HG03342 (cell line): ENCODE data around the gene IDUA.
A peak's percentile ranks its signal among the peaks of the same experiment; 100 is the strongest.

Experiments used
- ATAC-seq: cut with Tn5 transposase; IDR thresholded peaks from one replicate; pipeline ENCODE4 v1.9.1; 2021; ENCODE audit warnings: mild to moderate bottlenecking, moderate library complexity; ENCODE audit not compliant: unreplicated experiment

Gene IDUA

GRCh38 chr4:985123-985830, 1.6 kb upstream of the IDUA start:
- no peak for ATAC-seq

- peak; percentile 23 for ATAC-seq
These were observed 391 bp upstream of the IDUA start for GRCh38 chr4:986428-986878.

GRCh38 chr4:987624-988513, 1.0 kb downstream of the IDUA start:
- no peak for ATAC-seq

GRCh38 chr4:988726-989721, 2.2 kb downstream of the IDUA start:
- no peak for ATAC-seq

- no peak for ATAC-seq
These were observed 3.1 kb downstream of the IDUA start for GRCh38 chr4:989722-990471.

- no peak for ATAC-seq
These were observed 4.0 kb downstream of the IDUA start for GRCh38 chr4:990746-991367.

DNA sequence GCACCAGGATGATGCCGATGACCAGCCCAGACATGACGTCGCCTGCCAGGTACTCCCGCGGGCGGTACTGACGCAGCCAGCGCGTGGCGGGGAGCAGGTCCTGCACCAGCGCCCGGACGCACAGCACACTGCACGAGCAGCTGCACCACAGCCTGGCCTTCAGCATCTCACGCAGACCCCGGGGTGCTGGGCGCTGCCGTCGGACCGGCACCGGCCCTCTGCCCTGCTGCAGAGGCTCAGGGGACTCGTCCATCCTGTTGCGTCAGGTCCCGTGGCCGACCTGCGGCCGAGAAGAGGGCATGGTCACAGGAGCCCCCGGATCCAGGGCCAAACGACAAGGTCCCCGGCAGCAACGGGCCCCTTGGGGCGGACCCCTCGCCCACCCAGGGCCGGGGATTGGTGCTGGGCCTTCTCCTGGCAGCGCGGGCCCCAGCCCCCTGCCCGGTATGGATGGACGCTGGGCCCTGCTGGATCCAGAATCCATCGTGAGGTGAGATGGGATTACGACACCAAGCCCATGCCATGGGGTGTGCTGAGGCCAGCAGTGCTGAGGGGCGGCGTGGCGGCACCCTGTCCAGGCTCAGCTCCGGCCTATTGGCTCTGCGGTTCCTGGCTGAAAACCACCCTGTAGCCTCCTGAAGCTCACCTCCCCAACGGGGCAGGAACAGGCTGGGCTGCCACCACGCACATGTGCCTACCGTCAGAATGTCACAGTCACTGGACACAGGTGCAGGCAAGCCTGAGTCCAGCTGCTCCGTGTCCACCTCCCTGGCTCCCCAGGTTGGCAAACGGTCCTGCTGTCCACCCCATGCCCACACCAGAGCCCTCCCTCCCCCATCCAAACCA, 4.8 kb downstream of the IDUA start:
- no peak for ATAC-seq

DNA sequence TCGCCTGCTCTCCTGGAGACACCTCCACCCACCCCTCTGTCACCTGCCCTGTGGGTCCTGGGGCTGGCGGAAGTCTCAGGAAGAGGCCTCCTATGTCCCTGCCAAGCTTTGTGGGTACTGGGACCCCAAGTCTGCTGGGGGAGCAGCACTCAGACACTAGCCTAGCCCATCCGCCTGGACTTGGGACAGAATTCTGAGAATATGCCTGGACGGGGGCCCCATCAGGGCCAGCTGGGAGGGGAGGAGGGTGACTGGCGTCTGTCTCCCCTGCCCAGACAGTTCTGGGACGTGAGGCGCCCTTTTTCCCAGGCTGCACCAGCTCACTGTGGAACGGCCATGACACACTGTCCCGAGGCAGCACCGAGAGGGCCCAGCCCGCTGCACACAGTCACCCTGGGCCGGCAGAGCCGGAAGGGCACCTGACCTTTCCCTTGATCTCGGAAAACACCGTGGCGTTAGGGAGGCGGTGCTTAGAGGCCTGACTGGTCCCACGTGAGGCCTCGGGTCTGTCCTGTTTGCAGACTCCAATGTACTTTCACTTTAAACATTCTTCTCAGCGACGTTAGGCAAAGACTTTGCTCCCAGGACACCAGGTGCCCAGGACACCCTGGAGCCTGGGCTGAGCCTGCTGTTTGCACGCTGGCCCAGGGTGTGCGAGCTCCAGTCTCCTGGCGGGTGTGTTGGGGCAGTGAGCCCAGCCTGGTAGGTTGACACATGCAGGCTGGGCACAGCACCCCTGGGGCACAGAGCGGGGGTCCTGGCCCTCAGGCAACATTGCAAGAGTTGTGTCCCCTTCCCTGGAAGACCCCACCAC, 5.7 kb downstream of the IDUA start:
- ATAC-seq: no peak

GRCh38 chr4:993111-994029, 6.5 kb downstream of the IDUA start, which contains the start of gene SLC26A1:
SLC26A1 (minus strand) TSS chr4:993404; CDS start chr4:991703, 1,701 bp downstream.
- ATAC-seq: no peak

DNA sequence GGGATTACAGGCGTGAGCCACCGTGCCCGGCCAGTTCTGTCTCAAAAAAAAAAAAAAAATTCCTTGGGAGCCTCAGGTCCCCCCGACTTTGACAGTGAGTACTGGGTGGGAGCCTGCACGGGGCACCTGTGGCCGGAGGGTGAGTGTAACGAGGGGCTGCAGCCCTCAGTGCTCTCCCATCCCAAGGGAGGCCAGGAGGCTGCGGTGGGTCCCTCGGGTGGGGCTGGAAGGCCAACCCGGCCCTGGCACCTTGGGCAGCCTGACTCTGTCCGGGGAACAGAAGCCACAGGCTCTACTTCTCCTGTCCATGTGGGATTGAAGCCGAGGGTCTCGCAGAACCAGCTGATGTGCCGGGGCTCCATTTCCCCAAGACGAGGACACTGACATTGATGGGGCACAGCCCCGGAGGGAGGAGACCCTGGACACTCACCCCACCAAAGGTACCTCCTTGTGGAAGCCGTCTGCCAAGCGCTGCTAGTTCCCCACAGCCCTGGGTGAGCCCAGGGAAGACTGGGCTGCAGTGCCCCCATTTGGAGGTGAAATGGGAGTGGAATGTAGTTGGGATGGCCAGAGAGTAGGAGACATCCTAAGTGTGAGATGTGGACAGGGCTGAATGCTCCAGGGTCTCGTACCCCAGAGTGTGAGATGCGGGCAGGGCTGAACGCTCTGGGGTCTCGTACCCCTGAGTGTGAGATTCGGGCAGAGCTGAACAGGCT, 8.6 kb downstream of the IDUA start:
- ATAC-seq: no peak

- ATAC-seq: no peak
These were observed 9.5 kb downstream of the IDUA start for GRCh38 chr4:996030-996996.

DNA sequence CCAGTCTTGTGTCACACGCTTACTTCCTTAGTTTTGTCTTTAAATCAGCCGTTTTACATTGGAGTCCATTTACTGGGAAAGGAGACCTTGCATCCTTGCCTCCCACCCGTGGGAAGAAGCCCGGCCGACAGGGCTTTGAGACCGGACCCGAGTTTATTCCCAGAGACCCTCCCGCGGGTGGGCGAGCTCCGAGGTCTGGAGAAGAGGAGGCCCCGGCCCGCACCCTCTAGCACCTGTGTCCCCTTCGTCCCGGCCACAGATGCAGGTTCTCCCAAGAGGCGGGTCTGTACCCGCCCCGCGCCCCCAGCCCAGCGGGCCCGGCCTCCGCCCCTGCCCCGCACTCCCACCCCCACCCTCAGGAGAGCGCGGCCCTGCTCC, 10.1 kb downstream of the IDUA start:
- no peak for ATAC-seq

- no peak for ATAC-seq
These were observed 10.7 kb downstream of the IDUA start for GRCh38 chr4:997375-998071.

DNA sequence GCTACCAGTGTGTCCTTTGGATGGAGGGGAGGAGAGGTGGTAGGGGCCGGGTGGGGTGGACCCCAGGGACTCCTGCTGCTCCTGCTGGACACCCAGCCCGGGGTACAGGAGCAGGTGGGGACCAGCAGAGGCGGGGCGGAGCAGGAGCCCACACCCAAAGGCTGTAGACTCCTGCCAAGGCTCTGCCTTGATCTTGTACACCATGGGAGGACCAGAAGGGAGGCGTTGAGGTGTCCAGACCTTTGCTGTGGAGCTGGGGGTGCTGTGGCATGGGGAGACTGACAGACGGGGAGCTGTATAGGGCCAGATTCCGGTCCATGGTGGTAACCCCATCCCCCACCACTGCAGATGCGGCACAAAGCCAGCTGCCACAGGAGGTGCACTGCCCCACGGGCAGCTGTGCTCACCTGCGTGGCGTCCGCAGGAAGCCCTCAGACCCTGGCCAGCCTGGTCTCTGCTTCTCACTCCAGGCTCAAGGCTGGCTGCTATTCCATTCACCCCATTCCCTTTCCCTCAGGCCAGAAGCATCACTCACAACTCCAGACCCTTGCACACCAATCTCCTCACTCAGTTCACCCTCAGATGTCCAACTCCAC, 11.3 kb downstream of the IDUA start:
- no peak for ATAC-seq
